Measurements from ENCODE around the gene TBC1D22A.

TBC1D22A gene

DNA sequence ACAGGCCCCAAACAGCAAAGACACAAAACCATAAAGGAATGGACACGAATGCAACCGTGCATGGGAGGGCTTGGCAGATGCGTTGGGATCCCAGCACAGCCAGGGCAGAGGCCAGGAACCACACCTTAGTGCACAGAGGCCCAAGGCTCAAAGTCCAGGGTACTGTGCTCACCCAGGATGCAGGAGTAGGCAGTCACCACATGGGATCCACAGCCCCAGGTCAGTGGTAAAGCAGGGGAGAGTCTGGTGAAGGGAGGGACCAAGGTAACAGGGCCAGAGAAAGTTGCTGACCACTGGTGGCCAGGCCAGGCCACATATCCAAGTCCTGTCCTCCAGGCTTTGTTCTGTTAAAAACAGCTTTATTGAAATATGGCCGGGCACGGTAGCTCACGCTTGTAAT, 17.9 kb upstream of the TBC1D22A start:
- TF ChIP-seq ZNF8 (CRISPR knock-in tag; IDR thresholded peaks at IDR 0.05) = no peak
- TF ChIP-seq GLIS3 (CRISPR knock-in tag; IDR thresholded peaks at IDR 0.05) = no peak
- TF ChIP-seq, protein P1, sequence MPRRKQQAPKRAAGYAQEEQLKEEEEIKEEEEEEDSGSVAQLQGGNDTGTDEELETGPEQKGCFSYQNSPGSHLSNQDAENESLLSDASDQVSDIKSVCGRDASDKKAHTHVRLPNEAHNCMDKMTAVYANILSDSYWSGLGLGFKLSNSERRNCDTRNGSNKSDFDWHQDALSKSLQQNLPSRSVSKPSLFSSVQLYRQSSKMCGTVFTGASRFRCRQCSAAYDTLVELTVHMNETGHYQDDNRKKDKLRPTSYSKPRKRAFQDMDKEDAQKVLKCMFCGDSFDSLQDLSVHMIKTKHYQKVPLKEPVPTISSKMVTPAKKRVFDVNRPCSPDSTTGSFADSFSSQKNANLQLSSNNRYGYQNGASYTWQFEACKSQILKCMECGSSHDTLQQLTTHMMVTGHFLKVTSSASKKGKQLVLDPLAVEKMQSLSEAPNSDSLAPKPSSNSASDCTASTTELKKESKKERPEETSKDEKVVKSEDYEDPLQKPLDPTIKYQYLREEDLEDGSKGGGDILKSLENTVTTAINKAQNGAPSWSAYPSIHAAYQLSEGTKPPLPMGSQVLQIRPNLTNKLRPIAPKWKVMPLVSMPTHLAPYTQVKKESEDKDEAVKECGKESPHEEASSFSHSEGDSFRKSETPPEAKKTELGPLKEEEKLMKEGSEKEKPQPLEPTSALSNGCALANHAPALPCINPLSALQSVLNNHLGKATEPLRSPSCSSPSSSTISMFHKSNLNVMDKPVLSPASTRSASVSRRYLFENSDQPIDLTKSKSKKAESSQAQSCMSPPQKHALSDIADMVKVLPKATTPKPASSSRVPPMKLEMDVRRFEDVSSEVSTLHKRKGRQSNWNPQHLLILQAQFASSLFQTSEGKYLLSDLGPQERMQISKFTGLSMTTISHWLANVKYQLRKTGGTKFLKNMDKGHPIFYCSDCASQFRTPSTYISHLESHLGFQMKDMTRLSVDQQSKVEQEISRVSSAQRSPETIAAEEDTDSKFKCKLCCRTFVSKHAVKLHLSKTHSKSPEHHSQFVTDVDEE (CRISPR knock-in tag; IDR thresholded peaks at IDR 0.05) = no peak
- no peak for TF ChIP-seq ZNF70 (CRISPR knock-in tag; IDR thresholded peaks at IDR 0.05)
- TF ChIP-seq TOX (CRISPR knock-in tag; IDR thresholded peaks at IDR 0.05; ENCODE audit: borderline replicate concordance) = no peak
- no peak for TF ChIP-seq ARNTL (CRISPR knock-in tag; IDR thresholded peaks at IDR 0.05; ENCODE audit: borderline replicate concordance, low read depth)
- no peak for TF ChIP-seq CSDC2 (CRISPR knock-in tag; IDR thresholded peaks at IDR 0.05)
- TF ChIP-seq, protein P2, sequence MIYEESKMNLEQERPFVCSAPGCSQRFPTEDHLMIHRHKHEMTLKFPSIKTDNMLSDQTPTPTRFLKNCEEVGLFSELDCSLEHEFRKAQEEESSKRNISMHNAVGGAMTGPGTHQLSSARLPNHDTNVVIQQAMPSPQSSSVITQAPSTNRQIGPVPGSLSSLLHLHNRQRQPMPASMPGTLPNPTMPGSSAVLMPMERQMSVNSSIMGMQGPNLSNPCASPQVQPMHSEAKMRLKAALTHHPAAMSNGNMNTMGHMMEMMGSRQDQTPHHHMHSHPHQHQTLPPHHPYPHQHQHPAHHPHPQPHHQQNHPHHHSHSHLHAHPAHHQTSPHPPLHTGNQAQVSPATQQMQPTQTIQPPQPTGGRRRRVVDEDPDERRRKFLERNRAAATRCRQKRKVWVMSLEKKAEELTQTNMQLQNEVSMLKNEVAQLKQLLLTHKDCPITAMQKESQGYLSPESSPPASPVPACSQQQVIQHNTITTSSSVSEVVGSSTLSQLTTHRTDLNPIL (CRISPR knock-in tag; IDR thresholded peaks at IDR 0.05; ENCODE audit: low read depth) = no peak
- no peak for TF ChIP-seq RARB (CRISPR knock-in tag; IDR thresholded peaks at IDR 0.05)
- no peak for TF ChIP-seq ZNF565 (CRISPR knock-in tag; conservative IDR thresholded peaks at IDR 0.05; ENCODE audit: low read depth)
- TF ChIP-seq BACH2 (CRISPR knock-in tag; IDR thresholded peaks at IDR 0.05; ENCODE audit: borderline replicate concordance) = no peak
- TF ChIP-seq ZFP30 (CRISPR knock-in tag; IDR thresholded peaks at IDR 0.05) = no peak
- no peak for TF ChIP-seq ESRRG (CRISPR knock-in tag; IDR thresholded peaks at IDR 0.05)
- no peak for TF ChIP-seq ISL1 (CRISPR knock-in tag; IDR thresholded peaks at IDR 0.05)
- TF ChIP-seq, protein P3, sequence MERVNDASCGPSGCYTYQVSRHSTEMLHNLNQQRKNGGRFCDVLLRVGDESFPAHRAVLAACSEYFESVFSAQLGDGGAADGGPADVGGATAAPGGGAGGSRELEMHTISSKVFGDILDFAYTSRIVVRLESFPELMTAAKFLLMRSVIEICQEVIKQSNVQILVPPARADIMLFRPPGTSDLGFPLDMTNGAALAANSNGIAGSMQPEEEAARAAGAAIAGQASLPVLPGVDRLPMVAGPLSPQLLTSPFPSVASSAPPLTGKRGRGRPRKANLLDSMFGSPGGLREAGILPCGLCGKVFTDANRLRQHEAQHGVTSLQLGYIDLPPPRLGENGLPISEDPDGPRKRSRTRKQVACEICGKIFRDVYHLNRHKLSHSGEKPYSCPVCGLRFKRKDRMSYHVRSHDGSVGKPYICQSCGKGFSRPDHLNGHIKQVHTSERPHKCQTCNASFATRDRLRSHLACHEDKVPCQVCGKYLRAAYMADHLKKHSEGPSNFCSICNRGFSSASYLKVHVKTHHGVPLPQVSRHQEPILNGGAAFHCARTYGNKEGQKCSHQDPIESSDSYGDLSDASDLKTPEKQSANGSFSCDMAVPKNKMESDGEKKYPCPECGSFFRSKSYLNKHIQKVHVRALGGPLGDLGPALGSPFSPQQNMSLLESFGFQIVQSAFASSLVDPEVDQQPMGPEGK (CRISPR knock-in tag; IDR thresholded peaks at IDR 0.05; ENCODE audit: borderline replicate concordance) = no peak
- TF ChIP-seq, protein P4, sequence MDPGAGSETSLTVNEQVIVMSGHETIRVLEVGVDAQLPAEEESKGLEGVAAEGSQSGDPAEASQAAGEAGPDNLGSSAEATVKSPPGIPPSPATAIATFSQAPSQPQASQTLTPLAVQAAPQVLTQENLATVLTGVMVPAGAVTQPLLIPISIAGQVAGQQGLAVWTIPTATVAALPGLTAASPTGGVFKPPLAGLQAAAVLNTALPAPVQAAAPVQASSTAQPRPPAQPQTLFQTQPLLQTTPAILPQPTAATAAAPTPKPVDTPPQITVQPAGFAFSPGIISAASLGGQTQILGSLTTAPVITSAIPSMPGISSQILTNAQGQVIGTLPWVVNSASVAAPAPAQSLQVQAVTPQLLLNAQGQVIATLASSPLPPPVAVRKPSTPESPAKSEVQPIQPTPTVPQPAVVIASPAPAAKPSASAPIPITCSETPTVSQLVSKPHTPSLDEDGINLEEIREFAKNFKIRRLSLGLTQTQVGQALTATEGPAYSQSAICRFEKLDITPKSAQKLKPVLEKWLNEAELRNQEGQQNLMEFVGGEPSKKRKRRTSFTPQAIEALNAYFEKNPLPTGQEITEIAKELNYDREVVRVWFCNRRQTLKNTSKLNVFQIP (CRISPR knock-in tag; IDR thresholded peaks at IDR 0.05; ENCODE audit: borderline replicate concordance, low read depth) = no peak
- no peak for TF ChIP-seq PPARA (CRISPR knock-in tag; IDR thresholded peaks at IDR 0.05; ENCODE audit: borderline replicate concordance)
- TF ChIP-seq, protein P5, sequence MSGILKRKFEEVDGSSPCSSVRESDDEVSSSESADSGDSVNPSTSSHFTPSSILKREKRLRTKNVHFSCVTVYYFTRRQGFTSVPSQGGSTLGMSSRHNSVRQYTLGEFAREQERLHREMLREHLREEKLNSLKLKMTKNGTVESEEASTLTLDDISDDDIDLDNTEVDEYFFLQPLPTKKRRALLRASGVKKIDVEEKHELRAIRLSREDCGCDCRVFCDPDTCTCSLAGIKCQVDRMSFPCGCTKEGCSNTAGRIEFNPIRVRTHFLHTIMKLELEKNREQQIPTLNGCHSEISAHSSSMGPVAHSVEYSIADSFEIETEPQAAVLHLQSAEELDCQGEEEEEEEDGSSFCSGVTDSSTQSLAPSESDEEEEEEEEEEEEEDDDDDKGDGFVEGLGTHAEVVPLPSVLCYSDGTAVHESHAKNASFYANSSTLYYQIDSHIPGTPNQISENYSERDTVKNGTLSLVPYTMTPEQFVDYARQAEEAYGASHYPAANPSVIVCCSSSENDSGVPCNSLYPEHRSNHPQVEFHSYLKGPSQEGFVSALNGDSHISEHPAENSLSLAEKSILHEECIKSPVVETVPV (CRISPR knock-in tag; IDR thresholded peaks at IDR 0.05) = no peak
- TF ChIP-seq TCF4 (CRISPR knock-in tag; IDR thresholded peaks at IDR 0.05; ENCODE audit: borderline replicate concordance) = no peak
- no peak for TF ChIP-seq ZC3H10 (CRISPR knock-in tag; IDR thresholded peaks at IDR 0.05)
- no peak for ATAC-seq

DNA sequence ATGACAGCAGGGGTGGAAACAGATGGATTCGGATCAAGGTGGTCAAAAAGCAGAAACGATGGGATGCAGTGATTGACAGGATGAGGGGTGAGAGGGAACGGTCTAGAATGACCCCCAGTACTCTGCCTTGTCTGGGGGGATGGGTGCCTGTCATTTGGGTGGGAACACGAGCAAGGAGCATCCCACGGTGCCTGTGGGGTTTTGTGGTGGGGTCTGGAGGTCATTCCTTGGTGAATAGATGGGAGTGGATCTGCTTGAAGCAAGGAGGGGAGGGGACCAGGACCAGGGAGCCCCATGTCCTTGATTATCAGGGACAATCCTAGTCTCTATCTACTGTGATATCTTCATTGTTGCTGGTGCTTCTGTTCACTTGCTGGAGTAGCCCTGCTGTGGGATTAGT, 16.3 kb upstream of the TBC1D22A start:
- ATAC-seq = no peak
- no peak for TF ChIP-seq ZNF8 (CRISPR knock-in tag; IDR thresholded peaks at IDR 0.05)
- no peak for TF ChIP-seq TOX (CRISPR knock-in tag; IDR thresholded peaks at IDR 0.05; ENCODE audit: borderline replicate concordance)
- TF ChIP-seq CSDC2 (CRISPR knock-in tag; IDR thresholded peaks at IDR 0.05) = no peak
- TF ChIP-seq OSR1 (CRISPR knock-in tag; IDR thresholded peaks at IDR 0.05) = no peak
- TF ChIP-seq ZFP3 (CRISPR knock-in tag; IDR thresholded peaks at IDR 0.05) = no peak

DNA sequence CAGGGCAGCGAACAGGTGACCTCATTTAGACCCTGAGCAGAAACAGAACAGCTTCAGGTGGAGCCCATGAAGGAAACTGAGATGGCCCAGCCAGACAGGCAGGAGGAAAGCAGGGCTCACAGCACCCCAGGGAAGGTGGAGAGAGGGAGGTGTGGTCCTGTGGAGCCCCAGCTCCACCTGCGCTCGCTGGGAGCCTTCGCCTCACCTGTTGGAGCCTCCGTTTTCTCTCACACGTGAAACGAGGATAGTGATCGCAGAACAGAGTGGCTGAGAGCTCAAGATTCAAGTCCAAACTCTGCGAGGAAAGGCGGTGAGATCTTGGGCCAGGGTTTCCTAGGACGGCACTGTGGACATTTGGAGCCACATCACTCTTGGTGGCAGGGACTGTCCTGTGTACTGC, 15.8 kb upstream of the TBC1D22A start:
- TF ChIP-seq, protein P3 (CRISPR knock-in tag; IDR thresholded peaks at IDR 0.05; ENCODE audit: borderline replicate concordance) = no peak
- TF ChIP-seq, protein P2 (CRISPR knock-in tag; IDR thresholded peaks at IDR 0.05; ENCODE audit: low read depth) = no peak
- TF ChIP-seq, protein P4 (CRISPR knock-in tag; IDR thresholded peaks at IDR 0.05; ENCODE audit: borderline replicate concordance, low read depth) = no peak
- TF ChIP-seq ZNF70 (CRISPR knock-in tag; IDR thresholded peaks at IDR 0.05) = no peak
- TF ChIP-seq TCF4 (CRISPR knock-in tag; IDR thresholded peaks at IDR 0.05; ENCODE audit: borderline replicate concordance) = no peak

More for the DNA sequence above, 15.8 kb upstream of the TBC1D22A start:
- no peak for ATAC-seq
